ENCODE measurements around the gene KIF14. TPM values are rescaled to one million over a fixed set of nuclear protein-coding genes. Genes with fewer than 3 reads are reported as not detected.
"Not testable (repeated sequence)": the region's sequence is repeated elsewhere in the genome, so short reads cannot be mapped to it uniquely, and the experiment has no call there.

The KIF14 gene
- total and polyA plus RNA-seq, 2 experiments from 2014 or later: 13.3 to 23.2 TPM

DNA sequence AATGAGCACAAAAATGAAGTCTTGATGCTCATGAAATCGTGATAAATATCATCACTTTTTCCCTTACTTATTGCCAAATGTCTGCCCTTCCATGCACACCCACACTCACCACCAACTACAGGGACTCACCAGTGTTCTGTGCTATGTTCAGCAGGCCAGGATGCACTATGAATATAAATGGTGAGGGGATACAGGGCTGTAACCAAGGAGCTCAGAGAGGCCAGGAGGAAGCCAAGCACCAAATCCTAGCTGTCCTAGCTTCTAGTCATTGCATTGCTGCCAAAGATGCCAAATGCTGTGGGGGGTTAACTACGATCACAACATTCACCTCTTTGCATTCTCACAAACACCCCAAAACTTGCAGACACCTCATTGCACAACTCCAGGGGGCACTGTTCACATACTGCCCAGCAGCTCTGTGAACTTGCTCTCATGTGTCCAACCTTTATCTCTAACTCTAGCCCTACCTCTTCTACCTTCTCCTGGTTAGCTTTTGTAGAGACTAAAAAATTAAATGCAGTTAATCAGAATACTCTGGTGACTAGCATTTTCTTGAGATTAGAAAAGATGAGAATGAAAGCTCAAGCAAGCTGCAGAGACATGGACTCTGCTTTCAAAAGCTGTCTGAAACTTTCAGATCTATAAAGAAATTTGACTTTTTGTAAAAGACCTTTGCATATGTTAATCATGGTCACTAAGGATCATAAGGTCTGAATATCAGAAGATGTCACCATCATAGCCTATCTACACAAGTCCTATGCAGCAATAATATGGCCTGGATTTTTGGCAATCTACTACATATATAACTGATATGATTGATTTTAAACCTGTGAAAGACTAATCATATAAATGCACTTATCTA lies 13.9 kb upstream of the KIF14 start:
- H3K36me3 ChIP-seq (ENCODE audit: insufficient read depth): no peaks in the 10 kb centered on the region
- H3K9me3 Mint-ChIP-seq: no peaks in the 10 kb centered on the region; the same call in 2 of the 3 replicates
- no peak for TF ChIP-seq POLR2AphosphoS5 (IDR thresholded peaks at IDR 0.05; ENCODE audit: low read depth)
- TF ChIP-seq, protein P1, sequence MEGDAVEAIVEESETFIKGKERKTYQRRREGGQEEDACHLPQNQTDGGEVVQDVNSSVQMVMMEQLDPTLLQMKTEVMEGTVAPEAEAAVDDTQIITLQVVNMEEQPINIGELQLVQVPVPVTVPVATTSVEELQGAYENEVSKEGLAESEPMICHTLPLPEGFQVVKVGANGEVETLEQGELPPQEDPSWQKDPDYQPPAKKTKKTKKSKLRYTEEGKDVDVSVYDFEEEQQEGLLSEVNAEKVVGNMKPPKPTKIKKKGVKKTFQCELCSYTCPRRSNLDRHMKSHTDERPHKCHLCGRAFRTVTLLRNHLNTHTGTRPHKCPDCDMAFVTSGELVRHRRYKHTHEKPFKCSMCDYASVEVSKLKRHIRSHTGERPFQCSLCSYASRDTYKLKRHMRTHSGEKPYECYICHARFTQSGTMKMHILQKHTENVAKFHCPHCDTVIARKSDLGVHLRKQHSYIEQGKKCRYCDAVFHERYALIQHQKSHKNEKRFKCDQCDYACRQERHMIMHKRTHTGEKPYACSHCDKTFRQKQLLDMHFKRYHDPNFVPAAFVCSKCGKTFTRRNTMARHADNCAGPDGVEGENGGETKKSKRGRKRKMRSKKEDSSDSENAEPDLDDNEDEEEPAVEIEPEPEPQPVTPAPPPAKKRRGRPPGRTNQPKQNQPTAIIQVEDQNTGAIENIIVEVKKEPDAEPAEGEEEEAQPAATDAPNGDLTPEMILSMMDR (conservative IDR thresholded peaks at IDR 0.05; ENCODE audit: low read depth in 2 of 2): peak; percentile 57 to 58
- TF ChIP-seq EZH2 (IDR thresholded peaks at IDR 0.05; ENCODE audit: low read depth, unreplicated experiment): no peak
- H3K4me1 Mint-ChIP-seq: peaks cover 15% of the 10 kb centered on the region
- no peaks in the 10 kb centered on the region for H3K27me3 ChIP-seq (ENCODE audit: insufficient read depth)
- H3K4me2 ChIP-seq: no peak overlapping the region
- no peak for DNase-seq (ENCODE audit: low spot score)
- no peak overlapping the region for H3K4me3 Mint-ChIP-seq
- no peaks in the 10 kb centered on the region for H3K79me2 ChIP-seq (replicated peaks; ENCODE audit: insufficient read depth)
- no peaks in the 10 kb centered on the region for H3F3A ChIP-seq (replicated peaks; ENCODE audit: low read depth)
- no peak overlapping the region for H3K27ac Mint-ChIP-seq
- no peaks in the 10 kb centered on the region for H4K20me1 ChIP-seq (replicated peaks; ENCODE audit: insufficient read depth)
- no peaks in the 10 kb centered on the region for H3K9me2 ChIP-seq (ENCODE audit: insufficient read depth)
- no peak overlapping the region for H2AFZ ChIP-seq
- H3K27ac ChIP-seq (ENCODE audit: low read depth): no peak overlapping the region
- no peaks in the 10 kb centered on the region for H3K4me1 ChIP-seq (ENCODE audit: insufficient read depth)
- H3K36me3 Mint-ChIP-seq (ENCODE audit: low read depth): no peaks in the 10 kb centered on the region
- peaks cover 2% of the 10 kb centered on the region for H3K27me3 Mint-ChIP-seq (ENCODE audit: insufficient read depth, low read depth, poor library complexity)
- peak; percentile 30; the same call in 1 of the 3 replicates for ATAC-seq
- H3K4me3 ChIP-seq: no peak overlapping the region

DNA sequence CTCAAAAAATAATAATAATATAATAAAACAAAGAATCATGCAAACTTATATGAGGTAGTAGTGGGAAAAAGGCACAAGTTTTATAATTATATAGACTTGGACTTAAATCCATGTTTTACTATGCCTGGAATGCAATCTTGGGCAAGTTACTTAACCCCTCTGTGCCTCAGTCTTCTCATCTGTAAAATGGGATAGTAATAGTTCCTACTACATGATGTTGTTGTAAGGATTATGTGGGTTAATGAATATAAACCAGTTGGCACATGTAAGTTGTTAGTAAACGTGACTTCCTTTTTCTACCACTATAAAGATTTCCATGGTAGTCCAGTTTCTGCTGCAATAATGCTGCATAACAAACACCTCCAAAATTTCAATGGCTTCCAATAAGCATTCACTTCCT lies 10.8 kb upstream of the KIF14 start:
- Mint-ChIP-seq H3K27ac (no peak overlapping the region), H3K9me3 (no peaks in the 10 kb centered on the region; the same call in 2 of the 3 replicates), H3K4me1 (peaks cover 14% of the 10 kb centered on the region), H3K36me3 (ENCODE audit: low read depth) (no peaks in the 10 kb centered on the region), H3K4me3 (no peak overlapping the region), H3K27me3 (ENCODE audit: insufficient read depth, low read depth, poor library complexity) (peaks cover under 1% of the 10 kb centered on the region)
- TF ChIP-seq, protein P2, sequence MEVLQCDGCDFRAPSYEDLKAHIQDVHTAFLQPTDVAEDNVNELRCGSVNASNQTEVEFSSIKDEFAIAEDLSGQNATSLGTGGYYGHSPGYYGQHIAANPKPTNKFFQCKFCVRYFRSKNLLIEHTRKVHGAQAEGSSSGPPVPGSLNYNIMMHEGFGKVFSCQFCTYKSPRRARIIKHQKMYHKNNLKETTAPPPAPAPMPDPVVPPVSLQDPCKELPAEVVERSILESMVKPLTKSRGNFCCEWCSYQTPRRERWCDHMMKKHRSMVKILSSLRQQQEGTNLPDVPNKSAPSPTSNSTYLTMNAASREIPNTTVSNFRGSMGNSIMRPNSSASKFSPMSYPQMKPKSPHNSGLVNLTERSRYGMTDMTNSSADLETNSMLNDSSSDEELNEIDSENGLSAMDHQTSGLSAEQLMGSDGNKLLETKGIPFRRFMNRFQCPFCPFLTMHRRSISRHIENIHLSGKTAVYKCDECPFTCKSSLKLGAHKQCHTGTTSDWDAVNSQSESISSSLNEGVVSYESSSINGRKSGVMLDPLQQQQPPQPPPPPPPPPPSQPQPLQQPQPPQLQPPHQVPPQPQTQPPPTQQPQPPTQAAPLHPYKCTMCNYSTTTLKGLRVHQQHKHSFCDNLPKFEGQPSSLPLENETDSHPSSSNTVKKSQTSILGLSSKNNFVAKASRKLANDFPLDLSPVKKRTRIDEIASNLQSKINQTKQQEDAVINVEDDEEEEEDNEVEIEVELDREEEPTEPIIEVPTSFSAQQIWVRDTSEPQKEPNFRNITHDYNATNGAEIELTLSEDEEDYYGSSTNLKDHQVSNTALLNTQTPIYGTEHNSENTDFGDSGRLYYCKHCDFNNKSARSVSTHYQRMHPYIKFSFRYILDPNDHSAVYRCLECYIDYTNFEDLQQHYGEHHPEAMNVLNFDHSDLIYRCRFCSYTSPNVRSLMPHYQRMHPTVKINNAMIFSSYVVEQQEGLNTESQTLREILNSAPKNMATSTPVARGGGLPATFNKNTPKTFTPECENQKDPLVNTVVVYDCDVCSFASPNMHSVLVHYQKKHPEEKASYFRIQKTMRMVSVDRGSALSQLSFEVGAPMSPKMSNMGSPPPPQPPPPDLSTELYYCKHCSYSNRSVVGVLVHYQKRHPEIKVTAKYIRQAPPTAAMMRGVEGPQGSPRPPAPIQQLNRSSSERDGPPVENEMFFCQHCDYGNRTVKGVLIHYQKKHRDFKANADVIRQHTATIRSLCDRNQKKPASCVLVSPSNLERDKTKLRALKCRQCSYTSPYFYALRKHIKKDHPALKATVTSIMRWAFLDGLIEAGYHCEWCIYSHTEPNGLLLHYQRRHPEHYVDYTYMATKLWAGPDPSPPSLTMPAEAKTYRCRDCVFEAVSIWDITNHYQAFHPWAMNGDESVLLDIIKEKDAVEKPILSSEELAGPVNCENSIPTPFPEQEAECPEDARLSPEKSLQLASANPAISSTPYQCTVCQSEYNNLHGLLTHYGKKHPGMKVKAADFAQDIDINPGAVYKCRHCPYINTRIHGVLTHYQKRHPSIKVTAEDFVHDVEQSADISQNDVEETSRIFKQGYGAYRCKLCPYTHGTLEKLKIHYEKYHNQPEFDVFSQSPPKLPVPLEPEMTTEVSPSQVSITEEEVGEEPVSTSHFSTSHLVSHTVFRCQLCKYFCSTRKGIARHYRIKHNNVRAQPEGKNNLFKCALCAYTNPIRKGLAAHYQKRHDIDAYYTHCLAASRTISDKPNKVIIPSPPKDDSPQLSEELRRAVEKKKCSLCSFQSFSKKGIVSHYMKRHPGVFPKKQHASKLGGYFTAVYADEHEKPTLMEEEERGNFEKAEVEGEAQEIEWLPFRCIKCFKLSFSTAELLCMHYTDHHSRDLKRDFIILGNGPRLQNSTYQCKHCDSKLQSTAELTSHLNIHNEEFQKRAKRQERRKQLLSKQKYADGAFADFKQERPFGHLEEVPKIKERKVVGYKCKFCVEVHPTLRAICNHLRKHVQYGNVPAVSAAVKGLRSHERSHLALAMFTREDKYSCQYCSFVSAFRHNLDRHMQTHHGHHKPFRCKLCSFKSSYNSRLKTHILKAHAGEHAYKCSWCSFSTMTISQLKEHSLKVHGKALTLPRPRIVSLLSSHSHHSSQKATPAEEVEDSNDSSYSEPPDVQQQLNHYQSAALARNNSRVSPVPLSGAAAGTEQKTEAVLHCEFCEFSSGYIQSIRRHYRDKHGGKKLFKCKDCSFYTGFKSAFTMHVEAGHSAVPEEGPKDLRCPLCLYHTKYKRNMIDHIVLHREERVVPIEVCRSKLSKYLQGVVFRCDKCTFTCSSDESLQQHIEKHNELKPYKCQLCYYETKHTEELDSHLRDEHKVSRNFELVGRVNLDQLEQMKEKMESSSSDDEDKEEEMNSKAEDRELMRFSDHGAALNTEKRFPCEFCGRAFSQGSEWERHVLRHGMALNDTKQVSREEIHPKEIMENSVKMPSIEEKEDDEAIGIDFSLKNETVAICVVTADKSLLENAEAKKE (CRISPR knock-in tag; IDR thresholded peaks at IDR 0.05): no peak
- no peak for TF ChIP-seq STAT1 (IDR thresholded peaks at IDR 0.05; ENCODE audit: unreplicated experiment)
- no peak overlapping the region for H3K27ac ChIP-seq (ENCODE audit: low read depth)
- H3F3A ChIP-seq (replicated peaks; ENCODE audit: low read depth): no peaks in the 10 kb centered on the region
- no peak overlapping the region for H2AFZ ChIP-seq
- no peak overlapping the region for H3K4me3 ChIP-seq
- H3K4me2 ChIP-seq: no peak overlapping the region
- DNase-seq (ENCODE audit: low spot score) (no peak), ATAC-seq (no peak)
- no peaks in the 10 kb centered on the region for H4K20me1 ChIP-seq (replicated peaks; ENCODE audit: insufficient read depth)
- no peaks in the 10 kb centered on the region; the same call in 1 of the 2 replicates for H3K4me1 ChIP-seq (ENCODE audit: insufficient read depth)
- H3K36me3 ChIP-seq (ENCODE audit: insufficient read depth): no peaks in the 10 kb centered on the region
- no peaks in the 10 kb centered on the region for H3K27me3 ChIP-seq (ENCODE audit: insufficient read depth)
- H3K79me2 ChIP-seq (replicated peaks; ENCODE audit: insufficient read depth): no peaks in the 10 kb centered on the region
- no peaks in the 10 kb centered on the region for H3K9me2 ChIP-seq (ENCODE audit: insufficient read depth)

DNA sequence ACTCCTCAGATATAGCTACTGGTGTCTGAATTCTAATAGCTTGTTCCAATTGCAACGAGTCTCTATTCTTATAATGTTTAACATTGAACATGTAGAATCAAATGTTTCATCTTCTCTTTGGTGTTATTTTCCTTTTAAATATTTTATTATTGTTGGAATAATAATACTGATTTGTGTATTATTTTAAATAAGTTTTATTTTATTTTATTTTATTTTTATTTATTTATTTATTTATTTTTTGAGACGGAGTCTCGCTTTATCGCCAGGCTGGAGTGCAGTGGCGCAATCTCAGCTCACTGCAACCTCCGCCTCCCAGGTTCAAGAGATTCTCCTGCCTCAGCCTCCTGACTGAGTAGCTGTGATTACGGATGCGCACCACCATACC lies 10.0 kb upstream of the KIF14 start:
- not testable (repeated sequence) for DNase-seq (ENCODE audit: low spot score); H3K27me3 Mint-ChIP-seq (ENCODE audit: insufficient read depth, low read depth, poor library complexity)

More for the DNA sequence above, 10.0 kb upstream of the KIF14 start:
- H3K27ac Mint-ChIP-seq; H3K27me3 ChIP-seq (ENCODE audit: insufficient read depth); H3K4me3 ChIP-seq; H3K9me3 Mint-ChIP-seq; H4K20me1 ChIP-seq (replicated peaks; ENCODE audit: insufficient read depth); H3K36me3 Mint-ChIP-seq (ENCODE audit: low read depth); H3K79me2 ChIP-seq (replicated peaks; ENCODE audit: insufficient read depth); H3K4me3 Mint-ChIP-seq; H3K9me2 ChIP-seq (ENCODE audit: insufficient read depth); H3K4me2 ChIP-seq; H3F3A ChIP-seq (replicated peaks; ENCODE audit: low read depth); H3K36me3 ChIP-seq (ENCODE audit: insufficient read depth); H3K4me1 ChIP-seq (ENCODE audit: insufficient read depth); ATAC-seq; H3K27ac ChIP-seq (ENCODE audit: low read depth): not testable (repeated sequence)
- peak overlapping the region; percentile 66; the same call in 1 of the 2 replicates for H2AFZ ChIP-seq
- H3K4me1 Mint-ChIP-seq: peaks cover 15% of the 10 kb centered on the region

All from GM23338 (cell line).